COLO829 (cell line): Measurements from ENCODE around the gene PRDM5.
"Not testable (repeated sequence)": the region's sequence is repeated elsewhere in the genome, so short reads cannot be mapped to it uniquely, and the experiment has no call there.

ENCODE experiments used
- DNase-seq: peaks from one replicate; pipeline ENCODE4 v3.0.0; 2012; ENCODE audit warnings: low spot score

Gene PRDM5

DNA sequence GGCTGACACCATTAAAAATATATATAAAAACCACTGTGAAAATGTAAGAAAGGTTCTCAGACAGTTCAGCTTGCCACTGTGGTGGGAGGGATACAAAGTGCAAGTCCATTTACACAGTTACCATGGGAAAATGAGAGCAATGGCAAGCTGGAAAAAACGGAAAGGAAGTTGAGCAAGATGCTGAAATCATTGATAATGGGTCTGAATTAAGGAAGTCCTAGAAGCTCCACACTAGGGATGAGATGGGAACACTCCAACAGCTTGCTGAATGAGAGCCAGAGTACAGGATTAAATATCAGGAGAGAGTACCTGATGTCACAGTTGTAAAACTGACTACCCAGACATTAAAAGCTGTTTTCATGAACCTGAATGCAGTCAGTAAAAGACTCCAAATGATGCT lies 218.6 kb downstream of the PRDM5 start:
- DNase-seq = no peak

DNA sequence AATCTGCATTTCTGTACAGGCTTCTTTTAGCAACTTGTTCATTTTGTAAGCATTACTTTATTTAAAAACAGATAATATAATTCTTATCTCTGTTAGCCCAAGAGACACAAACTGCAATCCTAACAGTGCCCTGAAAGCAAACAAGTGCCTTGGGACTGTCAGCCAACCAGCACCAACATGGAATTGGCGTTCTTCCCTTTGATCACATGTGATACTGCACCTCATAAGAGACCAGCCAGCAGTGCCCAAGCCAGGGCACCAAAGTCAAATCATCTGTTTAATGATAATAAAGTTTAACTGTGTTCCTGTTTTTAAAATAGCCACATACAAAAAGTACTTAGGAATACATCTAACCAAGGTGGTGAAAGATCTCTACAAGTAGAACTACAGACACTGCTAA lies 223.2 kb downstream of the PRDM5 start:
- no peak for DNase-seq

DNA sequence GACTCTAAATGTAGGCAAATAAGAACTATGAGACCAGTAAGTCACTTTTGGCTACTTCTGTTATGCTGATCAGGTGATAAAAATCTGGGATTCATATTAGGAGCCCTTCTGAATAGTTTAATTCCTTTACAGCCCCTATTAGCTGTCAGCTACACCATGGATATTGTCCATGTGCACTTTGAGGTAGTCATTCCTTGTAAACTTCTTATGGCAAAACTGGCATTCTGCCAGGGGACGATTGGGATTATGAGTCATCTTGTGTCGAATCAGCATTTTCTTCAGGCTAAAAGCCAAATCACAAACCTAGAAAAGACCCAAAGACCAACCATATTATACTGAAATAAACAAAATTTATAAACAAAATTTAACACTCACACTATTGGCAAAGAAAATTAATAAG lies 227.6 kb downstream of the PRDM5 start:
- DNase-seq = peak; percentile 57

DNA sequence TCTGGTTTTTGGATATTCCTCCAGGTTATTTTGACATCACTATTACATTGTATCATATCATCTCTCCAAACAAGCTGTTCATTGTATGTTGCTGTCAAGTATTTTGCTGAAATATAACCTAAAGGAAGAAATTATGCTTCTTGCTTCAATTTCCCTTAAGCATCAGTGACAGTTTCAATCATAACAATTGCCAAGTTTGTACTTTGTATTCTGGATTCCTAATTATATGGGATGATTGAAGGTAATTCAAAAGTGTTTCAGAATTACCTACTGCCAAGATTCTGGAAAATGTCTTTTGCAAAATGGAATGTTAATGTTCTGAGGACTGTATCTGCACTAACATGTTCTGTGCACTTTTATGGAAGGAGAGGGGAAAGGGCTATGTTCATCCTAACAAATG lies 228.7 kb downstream of the PRDM5 start:
- peak; percentile 52 for DNase-seq

DNA sequence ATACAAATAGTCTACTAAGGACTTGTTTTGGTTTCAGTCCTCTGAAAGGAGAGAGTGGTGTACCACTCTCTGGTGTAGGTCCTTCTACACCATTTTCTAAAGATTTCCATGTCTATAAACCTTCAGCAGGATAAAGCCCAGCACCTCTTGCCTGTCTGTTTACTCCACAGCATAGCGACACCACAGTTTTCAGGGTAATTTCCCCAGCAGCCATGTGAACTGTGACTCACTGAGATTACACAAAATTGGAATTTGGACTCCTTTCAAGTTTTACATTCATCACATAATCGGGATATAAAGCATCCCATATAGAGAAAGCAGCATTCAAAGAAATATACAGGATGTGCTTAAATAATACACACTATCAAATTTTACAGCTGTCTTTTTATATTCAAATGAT lies 229.6 kb downstream of the PRDM5 start:
- DNase-seq = peak; percentile 75

DNA sequence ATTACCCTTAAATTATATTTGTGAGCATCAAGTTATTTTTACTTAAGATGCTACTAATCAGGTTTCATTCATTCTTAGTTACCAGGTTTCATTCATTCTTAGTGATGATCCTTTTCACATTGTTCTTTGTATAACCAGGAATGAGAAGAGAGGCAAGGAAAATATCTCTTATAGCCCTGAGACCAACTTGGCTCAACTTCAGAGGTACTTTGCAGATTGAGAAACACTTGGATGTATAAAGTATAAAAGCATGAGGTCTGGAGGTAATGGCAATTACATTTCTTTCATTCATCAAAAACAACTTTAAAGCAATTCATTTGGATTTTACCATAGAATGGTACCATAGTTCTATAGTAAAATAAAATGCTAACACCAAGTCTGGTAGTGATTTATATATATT lies 231.0 kb downstream of the PRDM5 start:
- DNase-seq = no peak

DNA sequence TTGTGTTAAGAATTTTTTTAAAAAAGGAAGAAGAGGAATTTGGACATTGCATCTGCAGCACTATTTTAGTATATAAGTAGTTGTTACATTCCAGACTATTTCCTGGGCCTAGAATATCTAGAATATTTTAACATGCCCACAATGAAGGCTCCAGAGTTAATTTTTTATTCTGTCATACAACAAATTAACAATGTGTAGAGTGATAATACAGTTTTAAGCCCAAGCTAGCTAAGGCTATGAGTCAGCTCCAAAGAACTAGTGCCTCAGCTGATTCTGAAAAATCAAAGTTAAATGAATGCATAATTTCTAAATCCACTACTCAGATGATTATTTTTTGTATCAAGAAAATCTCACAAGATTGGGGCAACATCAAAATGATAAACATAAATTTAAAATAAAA lies 231.4 kb downstream of the PRDM5 start:
- no peak for DNase-seq

DNA sequence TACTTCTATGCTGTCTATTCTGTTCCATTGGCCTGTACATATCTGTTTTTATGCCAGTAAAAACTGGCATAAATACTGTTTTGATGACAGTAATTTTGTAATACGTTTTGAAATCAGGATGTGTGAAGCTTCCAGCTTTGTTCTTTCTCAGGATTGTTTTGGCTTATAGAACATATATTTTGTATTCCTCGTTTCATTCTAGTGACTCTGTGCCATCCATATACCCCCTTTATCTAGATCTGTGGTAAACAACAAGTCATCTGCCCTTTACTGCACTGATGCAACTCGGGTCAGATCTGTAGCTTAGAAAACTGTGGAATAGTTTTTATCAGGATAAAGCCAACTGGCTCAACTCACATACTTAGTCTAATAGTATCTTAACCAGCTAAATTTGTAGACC lies 233.7 kb downstream of the PRDM5 start:
- DNase-seq = no peak

DNA sequence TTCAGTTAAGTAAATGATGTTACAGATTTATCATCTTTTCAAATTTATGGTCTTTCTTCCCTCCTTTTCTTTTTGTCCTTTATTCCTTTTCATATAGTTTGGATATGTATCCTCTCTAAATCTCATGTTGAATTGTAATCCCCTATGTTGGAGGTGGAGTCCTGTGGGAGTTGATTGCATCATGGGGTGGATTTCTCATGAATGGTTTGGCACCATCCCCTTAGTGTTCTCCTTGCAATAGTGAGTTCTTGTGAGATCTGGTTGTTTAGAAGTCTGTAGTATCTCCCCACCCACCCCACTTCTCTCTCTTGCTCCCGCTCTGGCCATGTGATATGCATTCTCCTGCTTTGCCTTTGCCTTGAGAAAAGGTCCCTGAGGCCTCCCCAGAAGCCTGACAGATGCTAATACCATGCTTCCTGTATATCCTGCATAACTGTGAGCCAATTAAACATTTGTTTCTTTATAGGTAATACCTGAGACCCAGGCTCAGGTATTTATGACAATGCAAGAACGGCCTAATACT lies 236.7 kb downstream of the PRDM5 start:
- DNase-seq = no peak

DNA sequence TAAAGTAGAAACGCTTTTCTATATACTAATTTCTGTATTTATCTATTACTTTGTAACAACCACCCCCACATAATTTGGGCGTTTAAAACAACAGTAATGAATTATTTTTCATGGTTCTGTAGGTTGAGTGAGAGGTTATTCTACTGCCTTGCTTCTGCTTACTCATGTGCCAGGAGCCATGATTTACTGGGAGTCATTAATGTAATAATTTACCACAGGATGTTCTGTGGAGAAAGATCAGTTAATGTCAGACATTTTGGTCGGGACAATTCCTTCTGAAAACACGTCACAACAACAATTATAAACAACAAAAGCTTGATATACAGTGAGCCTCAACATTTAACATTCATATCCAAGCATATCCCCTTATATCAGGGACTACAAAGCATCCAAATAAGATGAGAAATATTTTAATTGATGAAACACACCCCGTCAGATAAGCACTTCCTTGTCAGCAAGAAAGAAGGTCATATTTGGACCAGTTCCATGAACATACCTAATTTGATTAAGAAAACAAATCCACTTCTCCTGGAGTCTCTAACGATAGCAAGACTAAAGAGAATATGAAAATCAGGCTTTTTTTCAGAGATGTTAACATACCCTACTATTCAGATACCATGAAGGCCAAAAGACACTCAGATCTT lies 238.5 kb downstream of the PRDM5 start:
- no peak for DNase-seq

DNA sequence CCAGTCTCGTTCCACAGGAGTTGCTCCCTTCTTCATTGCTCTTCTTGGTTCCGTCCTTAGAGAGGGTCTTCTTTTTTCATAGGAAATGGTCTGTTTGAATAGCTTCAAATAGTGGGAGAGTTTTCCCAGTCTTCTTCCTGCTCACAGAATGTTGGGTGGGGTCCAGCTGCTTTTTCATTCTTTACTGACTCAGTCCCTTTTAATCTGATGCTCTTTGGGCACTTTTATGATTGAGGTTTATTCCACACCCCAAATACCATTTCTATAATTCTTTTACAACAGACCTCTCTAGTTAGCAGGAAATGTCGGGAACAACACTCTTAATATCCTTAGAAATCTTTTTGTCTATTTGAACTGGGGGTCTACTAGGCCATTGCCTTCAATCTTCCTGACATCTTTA lies 239.5 kb downstream of the PRDM5 start:
- DNase-seq = no peak

DNA sequence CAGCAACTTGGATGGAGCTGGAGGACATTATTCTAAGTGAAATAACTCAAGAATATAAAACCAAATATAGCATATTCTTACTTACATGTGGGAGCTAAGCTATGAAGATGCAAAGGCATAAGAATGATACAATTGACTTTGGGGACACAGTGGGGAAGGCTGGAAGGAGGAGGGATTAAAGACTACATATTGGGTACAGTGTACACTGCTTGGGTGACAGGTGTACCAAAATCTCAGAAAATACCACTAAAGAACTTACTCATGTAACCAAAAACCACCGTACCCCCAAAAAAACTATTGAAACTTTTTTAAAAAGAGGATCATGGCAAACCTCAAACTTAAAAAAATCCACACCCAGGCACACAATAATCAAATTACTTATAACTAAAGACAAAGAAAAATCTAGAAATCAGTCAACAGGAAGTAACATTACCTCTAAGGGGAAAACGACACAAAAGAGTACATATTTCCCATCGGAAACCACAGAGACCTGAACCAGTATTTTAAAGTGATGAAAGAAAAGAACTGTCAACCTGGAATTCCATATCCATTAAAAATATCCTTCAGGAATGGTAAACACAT lies 241.8 kb downstream of the PRDM5 start:
- no peak for DNase-seq

DNA sequence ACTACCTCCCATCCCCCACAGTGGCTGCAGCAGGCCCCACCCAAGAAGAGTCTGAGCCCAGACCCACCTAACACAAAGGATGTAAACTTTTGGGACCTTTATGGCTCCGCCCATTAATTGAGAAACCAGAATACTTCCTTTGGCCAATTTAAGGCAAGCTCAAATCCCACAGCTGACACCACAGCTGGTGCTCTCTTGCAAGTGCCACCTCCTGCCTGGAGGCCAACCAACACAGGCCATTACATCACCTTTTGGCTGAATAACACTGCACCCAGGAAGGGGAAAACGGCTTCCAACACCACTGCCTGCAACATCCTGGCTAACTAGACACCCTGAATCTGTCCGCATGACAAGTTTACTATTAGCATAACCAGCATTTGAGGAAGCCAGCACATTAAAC lies 248.8 kb downstream of the PRDM5 start:
- DNase-seq = no peak

DNA sequence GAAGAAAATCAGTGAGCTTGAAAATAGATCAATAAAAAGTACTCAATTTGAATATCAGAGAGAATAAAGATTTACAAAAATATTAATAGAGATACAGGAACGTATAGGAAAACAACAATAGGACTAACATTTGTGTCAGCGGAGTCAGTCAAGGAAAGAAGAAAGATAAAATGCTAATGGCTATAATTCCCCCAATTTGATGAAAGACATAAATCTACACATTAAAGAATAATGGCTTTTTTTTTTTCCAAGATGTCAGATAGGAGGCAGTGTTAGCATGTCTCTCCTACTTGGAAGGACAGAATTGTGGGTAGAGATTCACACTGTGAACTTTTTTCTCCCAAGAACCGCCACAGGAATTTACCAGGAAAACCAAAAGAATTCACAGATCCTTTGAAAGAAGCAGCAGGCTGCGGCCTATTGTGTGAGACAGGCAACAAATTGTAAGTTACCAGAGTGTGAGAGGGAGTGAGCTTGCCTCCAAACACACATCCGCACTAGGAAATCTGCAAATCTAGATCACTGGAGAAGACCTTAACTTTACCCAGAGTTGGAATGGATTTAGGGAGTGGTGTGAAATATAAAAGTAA lies 249.9 kb downstream of the PRDM5 start:
- DNase-seq = no peak

DNA sequence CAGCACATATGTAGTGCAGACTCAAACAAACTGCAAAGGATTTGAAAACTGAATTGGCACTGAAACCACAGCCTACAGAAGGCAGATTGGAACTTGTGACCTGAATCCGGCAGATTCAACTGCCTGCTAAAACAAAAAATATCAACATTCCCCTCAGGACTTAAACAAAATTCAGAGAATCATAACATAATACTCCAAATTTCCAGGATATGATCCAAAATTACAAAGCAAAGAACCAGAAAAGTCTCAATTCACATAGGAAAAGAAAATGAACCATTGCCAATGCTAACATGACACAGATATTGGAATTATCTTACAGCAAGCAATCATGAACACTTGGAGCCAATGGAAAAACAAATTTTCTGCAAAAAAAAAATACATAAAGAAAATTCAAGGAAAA lies 250.4 kb downstream of the PRDM5 start:
- no peak for DNase-seq

DNA sequence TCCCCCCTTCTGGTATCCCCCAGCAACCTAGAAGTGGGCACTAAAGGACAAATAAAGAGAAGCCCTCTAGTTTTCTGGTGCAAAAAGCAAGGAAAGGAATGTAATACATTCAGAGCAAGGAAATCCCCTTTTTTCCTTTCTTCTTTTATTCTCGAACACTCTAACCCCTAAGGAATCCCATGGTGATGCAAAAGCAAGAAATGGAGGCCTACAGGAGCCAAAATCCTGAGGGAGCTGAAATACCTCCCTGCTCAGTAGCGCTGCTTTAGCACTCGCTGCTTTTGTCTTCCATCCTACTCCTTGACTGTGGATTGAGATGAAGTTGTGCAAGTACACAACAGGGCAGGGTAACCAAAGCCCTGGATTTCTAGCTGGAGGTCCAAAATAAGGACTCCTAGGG lies 251.0 kb downstream of the PRDM5 start:
- no peak for DNase-seq

DNA sequence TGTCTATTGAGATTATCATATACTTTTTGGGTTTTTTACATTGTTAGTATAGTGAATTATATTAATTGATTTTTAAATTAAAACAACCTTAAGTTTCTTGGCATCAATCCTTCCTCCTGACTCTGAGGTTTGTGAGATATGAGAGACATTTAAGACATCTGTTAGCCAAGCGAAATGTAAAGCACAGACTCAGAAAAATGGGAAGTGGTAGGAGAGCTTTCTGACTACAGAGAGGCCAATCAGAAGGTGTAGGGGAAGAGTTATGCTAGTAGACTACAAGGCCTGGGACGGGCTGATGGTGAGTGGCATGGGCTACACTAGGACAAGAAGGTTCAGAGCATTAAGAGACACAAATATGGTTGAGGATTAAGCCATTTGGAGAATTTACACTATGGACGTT lies 255.4 kb downstream of the PRDM5 start:
- DNase-seq = no peak

DNA sequence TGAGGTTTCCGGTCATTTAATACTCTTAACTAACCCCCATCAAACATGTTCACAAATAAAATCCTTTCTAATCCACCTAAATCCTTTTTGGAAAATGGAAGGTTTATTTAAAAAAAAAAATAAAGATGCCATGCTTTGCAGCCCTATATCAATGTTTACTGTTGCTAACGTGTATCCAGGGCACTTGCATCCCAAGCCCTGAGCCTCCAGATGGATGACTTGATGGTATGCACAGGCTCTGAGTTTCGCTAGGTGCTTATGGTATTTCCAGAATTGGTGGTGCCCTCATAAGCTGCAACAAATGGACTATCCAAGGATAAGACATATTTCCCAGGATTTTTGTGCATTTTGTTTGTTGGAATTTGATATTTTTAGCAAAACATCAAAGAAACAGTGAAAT lies 257.7 kb downstream of the PRDM5 start:
- no peak for DNase-seq

DNA sequence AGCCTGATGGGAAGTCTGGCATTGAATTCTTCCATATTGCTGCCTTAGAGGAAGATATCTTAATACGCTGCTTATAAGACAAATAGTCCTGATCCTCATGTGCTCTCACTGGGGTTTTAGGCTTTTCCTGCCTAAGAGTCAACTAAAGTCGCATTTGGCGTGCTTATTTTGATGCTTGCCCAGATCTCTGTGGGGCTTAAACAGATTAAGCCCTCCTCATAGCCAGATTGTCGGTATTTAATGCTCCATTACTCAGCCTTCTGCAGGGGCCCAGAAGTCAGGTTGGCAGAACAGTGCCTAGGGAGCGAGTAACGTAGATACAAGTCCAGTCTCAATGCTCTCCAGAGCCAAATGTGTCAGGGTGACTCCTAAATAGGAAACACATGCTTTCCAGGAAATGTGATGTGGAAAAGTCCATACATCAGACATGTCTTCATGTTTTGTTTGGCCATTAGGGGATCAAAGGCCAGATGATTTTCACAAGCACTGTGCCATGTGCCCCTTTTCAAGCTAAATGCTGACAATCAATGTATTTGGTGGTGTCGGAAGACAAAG lies 262.8 kb downstream of the PRDM5 start:
- DNase-seq = no peak

DNA sequence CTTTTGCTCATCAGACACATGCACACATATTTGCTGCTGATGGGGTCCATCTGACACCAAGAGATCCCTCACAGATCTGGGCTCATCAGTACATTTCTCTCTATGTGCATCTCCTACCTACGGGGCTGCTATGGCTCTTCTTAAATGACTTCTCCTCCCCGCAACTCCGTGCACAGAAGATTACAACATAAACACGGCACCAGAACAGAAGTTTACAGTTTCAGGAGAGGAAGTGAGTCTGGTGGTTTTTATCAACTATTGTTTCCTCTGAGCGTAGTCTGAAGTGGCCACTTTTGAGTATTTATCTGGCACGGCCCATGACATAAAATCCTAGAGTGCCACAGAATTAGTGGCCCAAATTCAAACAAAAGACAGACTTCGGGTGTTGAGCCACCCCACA lies 263.8 kb downstream of the PRDM5 start:
- no peak for DNase-seq

DNA sequence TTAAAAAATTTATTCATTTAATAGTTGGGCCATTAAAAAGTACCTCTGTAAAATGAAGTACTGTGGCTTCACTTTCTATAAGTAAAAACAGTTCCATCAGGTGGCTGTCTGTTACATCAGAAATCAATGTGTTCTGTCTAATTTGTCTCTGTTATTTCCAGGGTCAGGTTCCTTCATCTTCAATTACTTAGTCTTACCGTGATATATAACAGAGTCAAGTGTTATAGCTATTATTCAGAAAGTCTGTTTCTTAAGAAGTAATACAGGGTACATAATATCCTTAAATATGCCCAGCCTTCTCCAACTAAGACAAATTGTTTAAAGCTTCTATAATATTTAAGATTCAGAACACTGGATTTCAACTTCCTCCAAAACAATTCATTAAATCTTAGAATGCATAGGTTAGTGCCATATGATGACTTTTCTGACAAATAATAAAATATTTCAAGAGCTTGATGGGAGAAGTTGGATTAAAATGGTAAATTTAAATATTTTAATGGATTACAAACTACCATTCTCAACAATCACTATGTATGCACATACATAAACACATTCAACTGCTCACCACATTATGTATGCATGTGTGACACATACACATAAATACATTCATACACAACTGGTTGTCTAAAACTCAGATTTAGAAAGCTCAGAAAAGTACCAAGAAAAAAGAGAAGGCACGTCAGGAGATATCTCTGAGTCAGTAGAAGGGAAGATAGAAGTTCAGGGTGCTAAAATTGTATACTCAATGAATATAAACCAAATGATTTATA lies 268.5 kb downstream of the PRDM5 start:
- DNase-seq = no peak

DNA sequence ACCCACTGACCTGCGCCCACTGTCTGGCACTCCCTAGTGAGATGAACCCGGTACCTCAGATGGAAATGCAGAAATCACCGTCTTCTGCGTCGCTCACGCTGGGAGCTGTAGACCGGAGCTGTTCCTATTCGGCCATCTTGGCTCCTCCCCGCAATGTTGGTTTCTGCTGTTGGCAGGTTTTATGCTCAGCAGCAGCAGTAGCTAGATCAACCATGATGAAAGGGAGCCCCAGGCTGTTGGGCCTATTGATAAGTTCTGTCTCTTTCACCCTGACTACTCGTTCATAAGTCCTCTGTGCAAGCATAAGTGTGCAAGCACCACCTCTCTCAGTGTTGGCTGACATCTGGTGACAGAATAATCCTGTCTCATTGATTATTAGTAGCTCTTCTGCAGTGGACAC lies 274.2 kb downstream of the PRDM5 start:
- DNase-seq = not testable (repeated sequence)
